Measurements from ENCODE around the gene NUDT8.
A peak's percentile ranks its signal among the peaks of the same experiment; 100 is the strongest.
"Not testable (repeated sequence)": the region's sequence is repeated elsewhere in the genome, so short reads cannot be mapped to it uniquely, and the experiment has no call there.

Gene NUDT8

GRCh38 chr11:67608486-67608885 lies 21.3 kb downstream of the NUDT8 start:
- TF ChIP-seq CTCF (conservative IDR thresholded peaks at IDR 0.05; ENCODE audit: low read length): no peak
- H3K4me3 ChIP-seq (ENCODE audit: low read length): no peak overlapping the region
- no peak for DNase-seq (ENCODE audit: low read depth)

GRCh38 chr11:67607507-67607906 lies 22.2 kb downstream of the NUDT8 start:
- peak overlapping the region; percentile 89 for H3K4me3 ChIP-seq (ENCODE audit: low read length)
- DNase-seq (ENCODE audit: low read depth): no peak
- no peak for TF ChIP-seq CTCF (conservative IDR thresholded peaks at IDR 0.05; ENCODE audit: low read length)

GRCh38 chr11:67606492-67607295 lies 23.0 kb downstream of the NUDT8 start, which contains the start of gene NDUFV1:
Gene NDUFV1, plus strand, starts transcription at chr11:67606936. Its CDS starts 69 bp downstream, at chr11:67607005.
- peak within 1 kb of the TSS; percentile 89 for H3K4me3 ChIP-seq (ENCODE audit: low read length)
- peak; percentile 85 for DNase-seq (ENCODE audit: low read depth)
- TF ChIP-seq CTCF (conservative IDR thresholded peaks at IDR 0.05; ENCODE audit: low read length): peak; percentile 48

GRCh38 chr11:67606093-67606491 lies 23.6 kb downstream of the NUDT8 start:
- H3K4me3 ChIP-seq (ENCODE audit: low read length): peak overlapping the region; percentile 89
- DNase-seq (ENCODE audit: low read depth): peak; percentile 35
- no peak for TF ChIP-seq CTCF (conservative IDR thresholded peaks at IDR 0.05; ENCODE audit: low read length)

- TF ChIP-seq CTCF (conservative IDR thresholded peaks at IDR 0.05; ENCODE audit: low read length): no peak
- no peak overlapping the region for H3K4me3 ChIP-seq (ENCODE audit: low read length)
- no peak for DNase-seq (ENCODE audit: low read depth)
Observed at GRCh38 chr11:67605231-67606011, 24.3 kb downstream of the NUDT8 start.

- no peak for TF ChIP-seq CTCF (conservative IDR thresholded peaks at IDR 0.05; ENCODE audit: low read length)
- no peak for DNase-seq (ENCODE audit: low read depth)
- H3K4me3 ChIP-seq (ENCODE audit: low read length): no peak overlapping the region
Observed at GRCh38 chr11:67604815-67605214, 24.9 kb downstream of the NUDT8 start.

- not testable (repeated sequence) for DNase-seq (ENCODE audit: low read depth); H3K4me3 ChIP-seq (ENCODE audit: low read length)
Observed at GRCh38 chr11:67604119-67604518, 25.6 kb downstream of the NUDT8 start.
